ENCODE data around the gene MAPK4. TPM values are rescaled to one million over a fixed set of nuclear protein-coding genes. Genes with fewer than 3 reads are reported as not detected.

MAPK4 gene
- total and polyA plus RNA-seq, 2 of the 4 experiments (the other 2 are of a cell fraction), result not detected

DNA sequence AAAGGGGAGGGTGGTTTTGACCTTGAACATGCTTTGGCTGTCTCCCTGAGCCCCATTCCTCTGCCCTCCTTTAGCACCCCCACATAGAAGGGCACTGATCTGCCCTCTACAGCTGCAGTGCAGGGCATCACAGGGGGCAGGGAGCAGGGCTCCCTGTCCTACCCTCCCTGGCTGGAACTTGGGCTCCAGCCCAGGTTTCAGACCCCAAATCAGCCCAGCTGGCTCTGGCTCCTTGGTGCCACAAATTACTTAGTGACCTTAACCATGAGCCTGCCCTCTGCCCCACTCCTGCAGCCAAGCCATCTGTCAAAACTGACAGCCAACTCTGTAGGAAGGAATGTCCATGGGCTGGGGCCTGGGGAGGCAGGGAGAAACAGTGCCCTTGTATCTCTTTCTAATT lies 105.6 kb downstream of the MAPK4 start:
- dilution Hi-C loops (cut with HindIII; ENCODE audit: low sequenced_read_pairs, unreplicated experiment) (no loop called here), intact Hi-C loops (cut with micrococcal nuclease) (no loop called here), in situ Hi-C loops (cut with MboI; ENCODE audit: low sequenced_read_pairs) (no loop called here)
- no TSS peak for BruUV-seq (replicated peaks)
- H2AK5ac ChIP-seq (ENCODE audit: low read depth, low read length), result no peak overlapping the region
- no peaks in the 10 kb centered on the region for H3K36me3 ChIP-seq (ENCODE audit: control insufficient read depth, insufficient read depth, low read length)
- H3K9me1 ChIP-seq (ENCODE audit: insufficient read depth, low read length), result no peaks in the 10 kb centered on the region
- H2BK120ac ChIP-seq (ENCODE audit: low read depth, low read length), result no peak overlapping the region
- ChIA-PET POLR2A (ENCODE audit: unreplicated experiment) (no interaction called here), CTCF (no interaction called here)
- TF ChIP-seq RFX5 (IDR thresholded peaks at IDR 0.05; ENCODE audit: low read depth, low read length) (no peak), SMC3 (IDR thresholded peaks at IDR 0.05; ENCODE audit: low read depth, low read length) (no peak), FOS (IDR thresholded peaks at IDR 0.05; ENCODE audit: low read depth, low read length) (no peak), MAFK (IDR thresholded peaks at IDR 0.05; ENCODE audit: low read depth, low read length) (no peak), MXI1 (IDR thresholded peaks at IDR 0.05; ENCODE audit: borderline replicate concordance, low read depth, low read length) (no peak), NFE2L2 (IDR thresholded peaks at IDR 0.05; ENCODE audit: low read depth, low read length) (no peak), MAZ (IDR thresholded peaks at IDR 0.05; ENCODE audit: borderline replicate concordance, low read depth, low read length) (no peak)
- TF ChIP-seq, protein P1, sequence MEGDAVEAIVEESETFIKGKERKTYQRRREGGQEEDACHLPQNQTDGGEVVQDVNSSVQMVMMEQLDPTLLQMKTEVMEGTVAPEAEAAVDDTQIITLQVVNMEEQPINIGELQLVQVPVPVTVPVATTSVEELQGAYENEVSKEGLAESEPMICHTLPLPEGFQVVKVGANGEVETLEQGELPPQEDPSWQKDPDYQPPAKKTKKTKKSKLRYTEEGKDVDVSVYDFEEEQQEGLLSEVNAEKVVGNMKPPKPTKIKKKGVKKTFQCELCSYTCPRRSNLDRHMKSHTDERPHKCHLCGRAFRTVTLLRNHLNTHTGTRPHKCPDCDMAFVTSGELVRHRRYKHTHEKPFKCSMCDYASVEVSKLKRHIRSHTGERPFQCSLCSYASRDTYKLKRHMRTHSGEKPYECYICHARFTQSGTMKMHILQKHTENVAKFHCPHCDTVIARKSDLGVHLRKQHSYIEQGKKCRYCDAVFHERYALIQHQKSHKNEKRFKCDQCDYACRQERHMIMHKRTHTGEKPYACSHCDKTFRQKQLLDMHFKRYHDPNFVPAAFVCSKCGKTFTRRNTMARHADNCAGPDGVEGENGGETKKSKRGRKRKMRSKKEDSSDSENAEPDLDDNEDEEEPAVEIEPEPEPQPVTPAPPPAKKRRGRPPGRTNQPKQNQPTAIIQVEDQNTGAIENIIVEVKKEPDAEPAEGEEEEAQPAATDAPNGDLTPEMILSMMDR (conservative IDR thresholded peaks at IDR 0.05; ENCODE audit: low read depth, low read length), result no peak
- H2BK5ac ChIP-seq (ENCODE audit: low read depth, low read length, poor library complexity, severe bottlenecking), result no peak overlapping the region
- ATAC-seq (ENCODE audit: low read depth) (no peak), DNase-seq (no peak)
- H3K56ac ChIP-seq (ENCODE audit: extremely low read depth, insufficient read depth, low read length), result no peak overlapping the region
- no peak overlapping the region for H2BK15ac ChIP-seq (ENCODE audit: low read depth, low read length)
- H2AFZ ChIP-seq (replicated peaks; ENCODE audit: low read length, poor library complexity), result no peak overlapping the region
- H4K5ac ChIP-seq (ENCODE audit: low read depth, low read length), result no peak overlapping the region
- no peak overlapping the region for H3K27ac ChIP-seq (ENCODE audit: insufficient read depth, low read length)
- H3K4me1 ChIP-seq (ENCODE audit: control insufficient read depth, insufficient read depth, low read length), result no peaks in the 10 kb centered on the region
- no peak overlapping the region for H3K18ac ChIP-seq (ENCODE audit: low read depth, low read length)
- no peak overlapping the region for H3K23ac ChIP-seq (ENCODE audit: low read depth, low read length)
- H3K4me2 ChIP-seq (ENCODE audit: low read depth, low read length), result no peak overlapping the region
- H3K4me3 ChIP-seq (ENCODE audit: insufficient read depth, low read depth, low read length), result no peak overlapping the region
- H3K14ac ChIP-seq (replicated peaks; ENCODE audit: low read depth, low read length), result no peak overlapping the region
- no peak overlapping the region for H3K4ac ChIP-seq (ENCODE audit: low read depth, low read length)
- H3K9me3 ChIP-seq (ENCODE audit: control insufficient read depth, insufficient read depth, low read length), result peaks cover 5% of the 10 kb centered on the region; the same call in 1 of the 2 replicates
- no peak overlapping the region for H2BK20ac ChIP-seq (ENCODE audit: low read depth, low read length)
- no peaks in the 10 kb centered on the region for H3K27me3 ChIP-seq (ENCODE audit: control insufficient read depth, insufficient read depth, low read length)
- H2AK9ac ChIP-seq (replicated peaks; ENCODE audit: low read depth, low read length, poor library complexity), result no peak overlapping the region
- no peak overlapping the region for H4K8ac ChIP-seq (ENCODE audit: low read depth in 2 of 2, low read length in 2 of 2)
- no peak overlapping the region for H4K91ac ChIP-seq (ENCODE audit: insufficient read depth, low read depth, low read length)
- no peaks in the 10 kb centered on the region for H4K20me1 ChIP-seq (ENCODE audit: insufficient read depth, low read length)
- no peaks in the 10 kb centered on the region for H3K79me1 ChIP-seq (ENCODE audit: low read depth in 1 of 2, low read length in 2 of 2)
- no peak overlapping the region for H3K9ac ChIP-seq (ENCODE audit: low read depth, low read length)
